K562 (cell line): Measurements from ENCODE around the gene TALDO1. TPM values are rescaled to one million over a fixed set of nuclear protein-coding genes. Genes with fewer than 3 reads are reported as not detected.
A peak's percentile ranks its signal among the peaks of the same experiment; 100 is the strongest.

Source experiments
- ATAC-seq: fragments of 200-7000 bp; cut with Tn5 transposase; 3 replicates; pipeline ENCODE4 v1.9.1; 2020; ENCODE audit warnings: moderate library complexity
- BruUV-seq: library from RNA; stranded (reverse); fragments of 400-500 nt; replicated peaks from 2 replicates; lab custom pipeline; 2021; lab: Mats Ljungman, UMichigan
- CTCF ChIA-PET: fragments of 300-600 bp; formaldehyde crosslinking; extraction: SDS; loops from one replicate; lab custom pipeline; 2021; ENCODE audit warnings: low intra/inter-chr PET ratio; lab: Yijun Ruan, JAX
- POLR2A ChIA-PET: fragments of 300-600, 350-650 bp; sonication (Branson Sonifier 250); formaldehyde crosslinking; extraction: SDS; loops from one replicate; lab custom pipeline; 2021; ENCODE audit warnings: antibody characterized with exemption, inconsistent platforms; lab: Yijun Ruan, JAX
- DNase-seq, 4 experiments: peaks; one replicate each; pipeline versions ENCODE4 v3.0.0 to v3.0.0-alpha.2; 2011 to 2018; ENCODE audit warnings: low spot score in 3 of 4, mixed read lengths in 3 of 4; ENCODE audit errors: extremely low read depth in 1 of 4
- FAIRE-seq: peaks from 2 replicates; lab custom pipeline; 2011; peaks lifted over from hg19 to GRCh38; lab: Jason Lieb, UNC
- H2AFZ ChIP-seq: 2 replicates; pipeline ENCODE4 v1.6.0; 2011; ENCODE audit warnings: low read depth, low read length, control low read depth, inconsistent platforms
- H3K27ac ChIP-seq: fragments of 200-600 bp; 3 replicates; pipeline ENCODE4 v1.8.0; 2011; ENCODE audit warnings: low read depth, mild to moderate bottlenecking, control low read depth, inconsistent platforms, low read length, moderate library complexity, mixed read lengths; ENCODE audit errors: extremely low read depth
- H3K27me3 ChIP-seq, 2 experiments: fragments of 300-600 bp in 1 of 2; 2 replicates in 1 of 2; 3 replicates in 1 of 2; pipeline versions ENCODE4 v1.6.0 to v1.8.0; 2011; ENCODE audit warnings: inconsistent platforms in 2 of 2, low read length in 2 of 2, mild to moderate bottlenecking in 1 of 2, mixed read lengths in 1 of 2, moderate library complexity in 1 of 2; ENCODE audit not compliant: control insufficient read depth in 2 of 2, insufficient read depth in 2 of 2
- H3K36me3 ChIP-seq: fragments of 300-600 bp; 3 replicates; pipeline ENCODE4 v1.8.0; 2011; ENCODE audit warnings: mild to moderate bottlenecking, low read length, inconsistent platforms; ENCODE audit not compliant: control insufficient read depth, insufficient read depth
- H3K4me1 ChIP-seq, 2 experiments: fragments of 200-600 bp in 1 of 2; replicated peaks in 1 of 2; 2 replicates in 1 of 2; 3 replicates in 1 of 2; pipeline versions ENCODE4 v1.5.1 to v1.8.0; 2011; ENCODE audit warnings: inconsistent platforms in 2 of 2, low read length in 2 of 2, mild to moderate bottlenecking in 1 of 2, mixed read lengths in 1 of 2, moderate library complexity in 1 of 2; ENCODE audit not compliant: control insufficient read depth in 2 of 2, insufficient read depth in 2 of 2
- H3K4me2 ChIP-seq: 2 replicates; pipeline ENCODE4 v1.6.1; 2011; ENCODE audit warnings: low read length, control low read depth, inconsistent platforms, mixed read lengths; ENCODE audit not compliant: insufficient read depth
- H3K4me3 ChIP-seq: fragments of 200-600 bp; sonication (generic), shearing (Covaris generic); 2 replicates; pipeline ENCODE4 v1.5.1; 2016; ENCODE audit warnings: control low read depth, inconsistent platforms
- H3K79me2 ChIP-seq: fragments of 200-600 bp; 3 replicates; pipeline ENCODE4 v1.8.0; 2011; ENCODE audit warnings: low read length, inconsistent platforms; ENCODE audit not compliant: control insufficient read depth, insufficient read depth
- H3K9ac ChIP-seq, 2 experiments: 2 replicates each; pipeline versions ENCODE4 v1.6.0 to v1.6.1; 2011; ENCODE audit warnings: low read depth in 2 of 2, low read length in 2 of 2, control low read depth in 1 of 2, inconsistent platforms in 1 of 2, mild to moderate bottlenecking in 1 of 2, mixed read lengths in 1 of 2; ENCODE audit not compliant: insufficient read depth in 1 of 2
- H3K9me1 ChIP-seq: one replicate; pipeline ENCODE4 v1.6.0; 2011; ENCODE audit warnings: inconsistent platforms, mild to moderate bottlenecking, low read length, moderate library complexity; ENCODE audit not compliant: control insufficient read depth, insufficient read depth
- H3K9me3 ChIP-seq: replicated peaks from 2 replicates; pipeline ENCODE4 v1.5.1; 2011; ENCODE audit warnings: low read depth, low read length, inconsistent platforms; ENCODE audit not compliant: control insufficient read depth, insufficient read depth
- H4K20me1 ChIP-seq: replicated peaks from 2 replicates; pipeline ENCODE4 v1.6.1; 2011; ENCODE audit warnings: low read length, inconsistent platforms, mixed read lengths; ENCODE audit not compliant: control insufficient read depth, insufficient read depth
- ATF7 ChIP-seq: fragments of 450-650 bp; IDR thresholded peaks from 2 replicates; pipeline ENCODE4 v1.7.1; 2014; ENCODE audit warnings: mild to moderate bottlenecking, moderate library complexity
- BACH1 ChIP-seq: fragments of 200-800 bp; sonication (Bioruptor generic); IDR thresholded peaks from 2 replicates; pipeline ENCODE4 v1.6.1; 2016; ENCODE audit warnings: missing genetic modification characterization, missing compliant biosample characterization
- DMBX1 ChIP-seq: fragments of 250-450 bp; sonication (Bioruptor Pico); IDR thresholded peaks from 2 replicates; pipeline ENCODE4 v1.8.0; 2022; ENCODE audit warnings: inconsistent platforms, mild to moderate bottlenecking, moderate library complexity, borderline replicate concordance
- EWSR1 ChIP-seq: fragments of 450-650 bp; IDR thresholded peaks from 2 replicates; pipeline ENCODE4 v1.6.1; 2018; ENCODE audit warnings: borderline replicate concordance, mild to moderate bottlenecking, low read depth, moderate library complexity; ENCODE audit not compliant: partially characterized antibody
- MYBL2 ChIP-seq, 2 experiments: fragments of 450-650 bp in 1 of 2; sonication (generic) in 1 of 2; formaldehyde crosslinking in 1 of 2; IDR thresholded peaks; 2 replicates each; pipeline versions ENCODE4 v1.6.1 to v1.8.1; 2017 to 2022; ENCODE audit warnings: borderline replicate concordance in 1 of 2, inconsistent platforms in 1 of 2, low read depth in 1 of 2, mild to moderate bottlenecking in 1 of 2, missing genetic modification reagents in 1 of 2, moderate library complexity in 1 of 2
- SREBF1 ChIP-seq: fragments of 150-350 bp; IDR thresholded peaks from 2 replicates; pipeline ENCODE4 v1.6.1; 2014; ENCODE audit warnings: antibody characterized with exemption, low read depth, low read length, borderline replicate concordance
- TFAM ChIP-seq: fragments of 250-450 bp; sonication (Bioruptor Pico); conservative IDR thresholded peaks from 2 replicates; pipeline ENCODE4 v1.5.0; 2021; ENCODE audit warnings: mild to moderate bottlenecking, moderate library complexity
- ZFP1 ChIP-seq: fragments of 450-650 bp; formaldehyde crosslinking; IDR thresholded peaks from 2 replicates; pipeline ENCODE4 v1.4.0; 2020; ENCODE audit warnings: mild to moderate bottlenecking, mixed read lengths
- WGBS: fragments of 100-300 bp; shearing (Covaris generic); methylation state at CpG from one replicate; pipeline ENCODE4 v1.1.6; 2016; ENCODE audit warnings: low coverage, mixed read lengths; ENCODE audit not compliant: insufficient coverage; ENCODE audit errors: missing lambda C conversion rate; 5-methylcytosine and 5-hydroxymethylcytosine counted together
- in situ Hi-C: fragments of 300-500 bp; cut with MboI; formaldehyde crosslinking; loops from 4 replicates; pipeline ENCODE4 v1.15.0; 2018; ENCODE audit warnings: inconsistent platforms, mixed read lengths
- intact Hi-C: fragments of 100-400 bp; cut with micrococcal nuclease; formaldehyde crosslinking; loops from 2 replicates; pipeline ENCODE4 v1.14.2; 2022
- polyA plus RNA-seq, 8 experiments: library from polyadenylated mRNA; depleted of rRNA in 4 of 8; stranded (reverse) in 5 of 8; unstranded in 3 of 8; fragments of >200 nt; fragmentation: Nextera tagmentation in 2 of 8; fragmentation: Illumina TruSeq in 1 of 8; extraction: Ambion mirVana in 2 of 8; extraction: Trizol in 1 of 8; gene quantifications; 2 replicates each; pipeline versions ENCODE4 v1.2.1 to v1.2.3, GENCODE V29; 2011 to 2014; ENCODE audit warnings: inconsistent platforms in 1 of 8, missing spikeins in 1 of 8
- total RNA-seq, 7 experiments: library from RNA; depleted of rRNA in 6 of 7; stranded (reverse); fragments of >200 nt in 6 of 7; fragmentation: Illumina TruSeq in 2 of 7; extraction: Trizol in 2 of 7; gene quantifications; 2 replicates each; pipeline versions ENCODE4 v1.2.1 to v1.2.3, GENCODE V29; 2011 to 2021; ENCODE audit warnings: low replicate concordance in 1 of 7
- TF ChIP-seq, protein P1 (sequence below): fragments of 200-600 bp; sonication (generic); IDR thresholded peaks from one replicate; pipeline ENCODE4 v1.6.1; 2012; ENCODE audit warnings: mild to moderate bottlenecking, low read depth, low read length, inconsistent platforms

TALDO1 gene
- total and polyA plus RNA-seq, 9 of the 15 experiments (the other 6 are each of a cell fraction or from before 2014, with no cell fraction given): 260 to 541 (median 441) TPM

GRCh38 chr11:699116-699508 is 48.2 kb upstream of the TALDO1 start:
- peak overlapping the region in 1 of 2 experiments; percentile 19; a peak in 1 of 4 replicates for H3K9ac ChIP-seq
- 100% methylated on average over 7 of the region's 7 CpGs for WGBS
- no TSS peak for BruUV-seq
- H3K36me3 ChIP-seq: peaks cover 9% of the 10 kb centered on the region; the same call in 2 of the 3 replicates
- FAIRE-seq (no peak), ATAC-seq (no peak), DNase-seq (no peak)
- H3K79me2 ChIP-seq: peaks cover 31% of the 10 kb centered on the region
- H3K27ac ChIP-seq: no peak overlapping the region
- intact Hi-C loops: loop anchor here (10.0 kb wide), 1 partner anchor 144 kb away; no protein-coding TSS in a partner anchor
- ChIA-PET CTCF (interaction anchor here (0.5 to 0.8 kb wide), 3 partner anchors 25 to 226 kb away, joined by 3 to 4 read pairs (median 4); no protein-coding TSS in a partner anchor), POLR2A (interaction anchor here (0.6 to 1.2 kb wide), 2 partner anchors 15 to 65 kb away, joined by 3 to 4 read pairs; no protein-coding TSS in a partner anchor)
- peaks cover 14 to 49% of the 10 kb centered on the region in 2 experiments; a peak in 4 of 5 replicates for H3K4me1 ChIP-seq
- no peaks in the 10 kb centered on the region for H3K9me3 ChIP-seq
- no peaks in the 10 kb centered on the region for H4K20me1 ChIP-seq
- H2AFZ ChIP-seq: no peak overlapping the region
- in situ Hi-C loops: no loop called here
- H3K4me3 ChIP-seq: no peak overlapping the region
- no peaks in the 10 kb centered on the region for H3K27me3 ChIP-seq
- H3K4me2 ChIP-seq: no peak overlapping the region
- H3K9me1 ChIP-seq: no peaks in the 10 kb centered on the region
- no peak for TF ChIP-seq BACH1 (tag)
- TF ChIP-seq DMBX1 (CRISPR knock-in tag): no peak
- no peak for TF ChIP-seq MYBL2 (IDR thresholded peaks at IDR 0.05; ENCODE audit: low read depth)
- no peak for TF ChIP-seq MYBL2 (CRISPR knock-in tag; IDR thresholded peaks at IDR 0.05; ENCODE audit: borderline replicate concordance)
- no peak for TF ChIP-seq SREBF1
- no peak for TF ChIP-seq ATF7
- TF ChIP-seq ZFP1: no peak
- no peak for TF ChIP-seq EWSR1
- TF ChIP-seq, protein P1, sequence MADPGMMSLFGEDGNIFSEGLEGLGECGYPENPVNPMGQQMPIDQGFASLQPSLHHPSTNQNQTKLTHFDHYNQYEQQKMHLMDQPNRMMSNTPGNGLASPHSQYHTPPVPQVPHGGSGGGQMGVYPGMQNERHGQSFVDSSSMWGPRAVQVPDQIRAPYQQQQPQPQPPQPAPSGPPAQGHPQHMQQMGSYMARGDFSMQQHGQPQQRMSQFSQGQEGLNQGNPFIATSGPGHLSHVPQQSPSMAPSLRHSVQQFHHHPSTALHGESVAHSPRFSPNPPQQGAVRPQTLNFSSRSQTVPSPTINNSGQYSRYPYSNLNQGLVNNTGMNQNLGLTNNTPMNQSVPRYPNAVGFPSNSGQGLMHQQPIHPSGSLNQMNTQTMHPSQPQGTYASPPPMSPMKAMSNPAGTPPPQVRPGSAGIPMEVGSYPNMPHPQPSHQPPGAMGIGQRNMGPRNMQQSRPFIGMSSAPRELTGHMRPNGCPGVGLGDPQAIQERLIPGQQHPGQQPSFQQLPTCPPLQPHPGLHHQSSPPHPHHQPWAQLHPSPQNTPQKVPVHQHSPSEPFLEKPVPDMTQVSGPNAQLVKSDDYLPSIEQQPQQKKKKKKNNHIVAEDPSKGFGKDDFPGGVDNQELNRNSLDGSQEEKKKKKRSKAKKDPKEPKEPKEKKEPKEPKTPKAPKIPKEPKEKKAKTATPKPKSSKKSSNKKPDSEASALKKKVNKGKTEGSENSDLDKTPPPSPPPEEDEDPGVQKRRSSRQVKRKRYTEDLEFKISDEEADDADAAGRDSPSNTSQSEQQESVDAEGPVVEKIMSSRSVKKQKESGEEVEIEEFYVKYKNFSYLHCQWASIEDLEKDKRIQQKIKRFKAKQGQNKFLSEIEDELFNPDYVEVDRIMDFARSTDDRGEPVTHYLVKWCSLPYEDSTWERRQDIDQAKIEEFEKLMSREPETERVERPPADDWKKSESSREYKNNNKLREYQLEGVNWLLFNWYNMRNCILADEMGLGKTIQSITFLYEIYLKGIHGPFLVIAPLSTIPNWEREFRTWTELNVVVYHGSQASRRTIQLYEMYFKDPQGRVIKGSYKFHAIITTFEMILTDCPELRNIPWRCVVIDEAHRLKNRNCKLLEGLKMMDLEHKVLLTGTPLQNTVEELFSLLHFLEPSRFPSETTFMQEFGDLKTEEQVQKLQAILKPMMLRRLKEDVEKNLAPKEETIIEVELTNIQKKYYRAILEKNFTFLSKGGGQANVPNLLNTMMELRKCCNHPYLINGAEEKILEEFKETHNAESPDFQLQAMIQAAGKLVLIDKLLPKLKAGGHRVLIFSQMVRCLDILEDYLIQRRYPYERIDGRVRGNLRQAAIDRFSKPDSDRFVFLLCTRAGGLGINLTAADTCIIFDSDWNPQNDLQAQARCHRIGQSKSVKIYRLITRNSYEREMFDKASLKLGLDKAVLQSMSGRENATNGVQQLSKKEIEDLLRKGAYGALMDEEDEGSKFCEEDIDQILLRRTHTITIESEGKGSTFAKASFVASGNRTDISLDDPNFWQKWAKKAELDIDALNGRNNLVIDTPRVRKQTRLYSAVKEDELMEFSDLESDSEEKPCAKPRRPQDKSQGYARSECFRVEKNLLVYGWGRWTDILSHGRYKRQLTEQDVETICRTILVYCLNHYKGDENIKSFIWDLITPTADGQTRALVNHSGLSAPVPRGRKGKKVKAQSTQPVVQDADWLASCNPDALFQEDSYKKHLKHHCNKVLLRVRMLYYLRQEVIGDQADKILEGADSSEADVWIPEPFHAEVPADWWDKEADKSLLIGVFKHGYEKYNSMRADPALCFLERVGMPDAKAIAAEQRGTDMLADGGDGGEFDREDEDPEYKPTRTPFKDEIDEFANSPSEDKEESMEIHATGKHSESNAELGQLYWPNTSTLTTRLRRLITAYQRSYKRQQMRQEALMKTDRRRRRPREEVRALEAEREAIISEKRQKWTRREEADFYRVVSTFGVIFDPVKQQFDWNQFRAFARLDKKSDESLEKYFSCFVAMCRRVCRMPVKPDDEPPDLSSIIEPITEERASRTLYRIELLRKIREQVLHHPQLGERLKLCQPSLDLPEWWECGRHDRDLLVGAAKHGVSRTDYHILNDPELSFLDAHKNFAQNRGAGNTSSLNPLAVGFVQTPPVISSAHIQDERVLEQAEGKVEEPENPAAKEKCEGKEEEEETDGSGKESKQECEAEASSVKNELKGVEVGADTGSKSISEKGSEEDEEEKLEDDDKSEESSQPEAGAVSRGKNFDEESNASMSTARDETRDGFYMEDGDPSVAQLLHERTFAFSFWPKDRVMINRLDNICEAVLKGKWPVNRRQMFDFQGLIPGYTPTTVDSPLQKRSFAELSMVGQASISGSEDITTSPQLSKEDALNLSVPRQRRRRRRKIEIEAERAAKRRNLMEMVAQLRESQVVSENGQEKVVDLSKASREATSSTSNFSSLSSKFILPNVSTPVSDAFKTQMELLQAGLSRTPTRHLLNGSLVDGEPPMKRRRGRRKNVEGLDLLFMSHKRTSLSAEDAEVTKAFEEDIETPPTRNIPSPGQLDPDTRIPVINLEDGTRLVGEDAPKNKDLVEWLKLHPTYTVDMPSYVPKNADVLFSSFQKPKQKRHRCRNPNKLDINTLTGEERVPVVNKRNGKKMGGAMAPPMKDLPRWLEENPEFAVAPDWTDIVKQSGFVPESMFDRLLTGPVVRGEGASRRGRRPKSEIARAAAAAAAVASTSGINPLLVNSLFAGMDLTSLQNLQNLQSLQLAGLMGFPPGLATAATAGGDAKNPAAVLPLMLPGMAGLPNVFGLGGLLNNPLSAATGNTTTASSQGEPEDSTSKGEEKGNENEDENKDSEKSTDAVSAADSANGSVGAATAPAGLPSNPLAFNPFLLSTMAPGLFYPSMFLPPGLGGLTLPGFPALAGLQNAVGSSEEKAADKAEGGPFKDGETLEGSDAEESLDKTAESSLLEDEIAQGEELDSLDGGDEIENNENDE: no peak
- no peak for TF ChIP-seq TFAM
